ENCODE measurements around the gene INSIG2. TPM values are rescaled to one million over a fixed set of nuclear protein-coding genes. Genes with fewer than 3 reads are reported as not detected.

Gene INSIG2
- total and polyA plus RNA-seq, 2 of the 8 experiments (the other 6 are each of a cell fraction or from before 2014, with no cell fraction given), result 7.0 to 11.2 TPM

- H3K14ac ChIP-seq (ENCODE audit: insufficient read length), result no peak overlapping the region
- H2BK5ac ChIP-seq (ENCODE audit: low read depth, low read length), result no peak overlapping the region
- no peak overlapping the region for H2AK5ac ChIP-seq (ENCODE audit: low read depth, low read length)
- no peaks in the 10 kb centered on the region for H3K27me3 ChIP-seq (replicated peaks in 1 of 4; ENCODE audit: control insufficient read depth in 3 of 4, extremely low read depth in 1 of 4, insufficient read depth in 3 of 4, low read length in 3 of 4)
- POLR2A ChIA-PET (ENCODE audit: partially characterized antibody), result no interaction called here
- no peak overlapping the region for H3K4ac ChIP-seq (replicated peaks; ENCODE audit: insufficient read length, low read depth, low read length)
- H4K8ac ChIP-seq (ENCODE audit: extremely low read depth, insufficient read depth, low read length), result no peak overlapping the region
- no peaks in the 10 kb centered on the region for H3K79me1 ChIP-seq (ENCODE audit: low read depth, low read length)
- H3K9ac ChIP-seq (replicated peaks in 1 of 4; ENCODE audit: extremely low read depth in 1 of 4, low read depth in 3 of 4, low read length in 3 of 4), result no peak overlapping the region
- no peak overlapping the region for H2BK12ac ChIP-seq (ENCODE audit: low read depth, low read length)
- no peak overlapping the region for H2BK15ac ChIP-seq (ENCODE audit: low read length)
- H3K27ac ChIP-seq (ENCODE audit: low read depth, low read length), result no peak overlapping the region
- FAIRE-seq, result no peak
- DNase-seq (ENCODE audit: low read depth in 1 of 2, low spot score in 2 of 2), result no peak
- H3K79me2 ChIP-seq (ENCODE audit: control insufficient read depth in 1 of 2, insufficient read depth in 2 of 2, low read length in 2 of 2), result no peaks in the 10 kb centered on the region
- H3K9me3 ChIP-seq (ENCODE audit: insufficient read depth in 2 of 2, low read depth in 1 of 2, low read length in 1 of 2), result no peaks in the 10 kb centered on the region
- no peak overlapping the region for H3K4me3 ChIP-seq (ENCODE audit: extremely low read depth in 1 of 4, insufficient read depth in 2 of 4, low read depth in 3 of 4, low read length in 4 of 4)
- no peak overlapping the region for H3K4me2 ChIP-seq (ENCODE audit: insufficient read depth in 1 of 2, low read depth in 2 of 2, low read length in 2 of 2)
- H3K56ac ChIP-seq (replicated peaks; ENCODE audit: insufficient read length, low read depth, low read length), result no peak overlapping the region
- no peak overlapping the region for H3K23ac ChIP-seq (ENCODE audit: insufficient read length)
- H4K5ac ChIP-seq (ENCODE audit: insufficient read length, low read depth, low read length), result no peak overlapping the region
- TF ChIP-seq TAF1 (IDR thresholded peaks at IDR 0.05; ENCODE audit: low read depth, low read length) (no peak), SUZ12 (IDR thresholded peaks at IDR 0.05; ENCODE audit: low read length) (no peak), POLR2AphosphoS5 (IDR thresholded peaks at IDR 0.05; ENCODE audit: low read depth, low read length) (no peak), BACH1 (IDR thresholded peaks at IDR 0.05; ENCODE audit: low read length) (no peak), CHD2 (IDR thresholded peaks at IDR 0.05; ENCODE audit: low read length) (no peak), EZH2 (IDR thresholded peaks at IDR 0.05; ENCODE audit: low read depth, low read length, severe bottlenecking) (no peak), MAX (IDR thresholded peaks at IDR 0.05) (no peak), RXRA (IDR thresholded peaks at IDR 0.05; ENCODE audit: insufficient read depth, low read depth, low read length) (no peak), KDM1A (IDR thresholded peaks at IDR 0.05; ENCODE audit: borderline replicate concordance, low read length) (no peak), SRF (IDR thresholded peaks at IDR 0.05; ENCODE audit: low read depth, low read length) (no peak), KDM4A (IDR thresholded peaks at IDR 0.05; ENCODE audit: low read depth, low read length, severe bottlenecking) (no peak), SAP30 (IDR thresholded peaks at IDR 0.05; ENCODE audit: insufficient read depth, insufficient replicate concordance, low read length) (no peak), YY1 (IDR thresholded peaks at IDR 0.05; ENCODE audit: low read depth, low read length) (no peak), SP4 (IDR thresholded peaks at IDR 0.05; ENCODE audit: low read length) (no peak), MAFK (IDR thresholded peaks at IDR 0.05; ENCODE audit: low read depth, low read length) (no peak)
- H3K23me2 ChIP-seq (ENCODE audit: low read depth, low read length), result no peaks in the 10 kb centered on the region
- no peak overlapping the region for H2BK120ac ChIP-seq (replicated peaks; ENCODE audit: low read depth, low read length)
- no peak overlapping the region for H4K91ac ChIP-seq (replicated peaks; ENCODE audit: insufficient read length, low read length)
- 89% methylated on average over 2 of the region's 2 CpGs; no CpG with 5 or more reads in 1 of the 2 experiments for WGBS, 2 experiments (ENCODE audit: extremely low coverage in 1 of 2, insufficient coverage in 1 of 2, insufficient read length in 1 of 2, insufficient replicate concordance in 2 of 2, low coverage in 1 of 2, low lambda C conversion rate in 2 of 2, missing lambda C conversion rate in 1 of 2)
- no peak overlapping the region for H3K18ac ChIP-seq (ENCODE audit: extremely low read depth, low read length)
- no peaks in the 10 kb centered on the region for H3K36me3 ChIP-seq (ENCODE audit: control insufficient read depth in 2 of 4, insufficient read depth in 4 of 4, low read length in 3 of 4)
- no peak overlapping the region for H2BK20ac ChIP-seq (ENCODE audit: low read length)
- H2AFZ ChIP-seq (ENCODE audit: low read length), result no peak overlapping the region
- CTCF ChIA-PET (ENCODE audit: partially characterized antibody), result no interaction called here
- no peaks in the 10 kb centered on the region for H3K4me1 ChIP-seq (replicated peaks in 1 of 4; ENCODE audit: control insufficient read depth in 3 of 4, insufficient read depth in 4 of 4, low read length in 3 of 4)
- no peaks in the 10 kb centered on the region for H4K20me1 ChIP-seq (replicated peaks in 1 of 2; ENCODE audit: control insufficient read depth in 1 of 2, insufficient read depth in 2 of 2, low read length in 2 of 2)
Observed at GRCh38 chr2:118133916-118134315, 45.6 kb downstream of the INSIG2 start.
